ENCODE data around the gene ETV1.
A peak's percentile ranks its signal among the peaks of the same experiment; 100 is the strongest.

The ETV1 gene

DNA sequence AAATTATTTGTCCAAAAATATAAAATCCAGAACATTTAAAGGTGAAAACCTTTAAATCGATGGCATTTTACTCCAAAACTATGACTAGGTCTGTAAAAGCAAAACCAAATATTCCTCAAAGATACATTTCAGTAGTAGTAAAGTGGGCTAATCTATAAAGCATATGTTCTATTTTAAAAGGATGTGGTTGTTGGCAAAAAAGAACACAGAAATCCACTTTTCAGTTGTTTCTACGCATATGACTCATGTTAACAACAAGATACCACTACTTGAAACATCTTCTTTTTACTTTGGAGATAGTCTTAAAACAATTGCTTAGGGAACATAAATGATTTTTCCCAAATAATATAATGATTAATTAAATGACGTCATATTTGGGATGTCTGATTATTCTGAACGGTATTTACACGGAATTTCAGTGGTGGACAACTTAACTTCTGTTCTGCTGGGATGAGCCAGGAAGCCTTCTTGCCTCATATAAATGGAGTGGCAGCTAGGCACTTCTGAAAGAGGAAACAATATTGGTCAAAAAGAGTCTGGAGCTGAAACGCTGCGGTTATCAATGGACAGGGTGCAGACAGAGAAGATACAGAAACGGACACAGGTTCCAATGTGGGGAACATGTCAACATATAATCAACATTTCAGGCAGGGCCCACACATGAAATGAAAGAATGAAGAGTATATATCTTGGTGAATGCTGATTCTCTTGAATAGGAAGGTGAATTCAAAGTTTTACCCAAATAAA is 78.5 kb downstream of the ETV1 start:
- no peaks in the 10 kb centered on the region for H3K9me3 Mint-ChIP-seq
- H3K36me3 Mint-ChIP-seq (ENCODE audit: insufficient read depth): no peaks in the 10 kb centered on the region
- peaks cover 39% of the 10 kb centered on the region for H3K4me1 Mint-ChIP-seq
- no peak overlapping the region for H3K4me3 Mint-ChIP-seq
- H3K27ac Mint-ChIP-seq (ENCODE audit: low read depth): peak overlapping the region; percentile 68
- no peaks in the 10 kb centered on the region for H3K27me3 Mint-ChIP-seq
- ATAC-seq (replicated peaks; ENCODE audit: extremely low read depth, poor library complexity, severe bottlenecking): peak; percentile 57
- DNase-seq (ENCODE audit: low spot score in 2 of 2): no peak

DNA sequence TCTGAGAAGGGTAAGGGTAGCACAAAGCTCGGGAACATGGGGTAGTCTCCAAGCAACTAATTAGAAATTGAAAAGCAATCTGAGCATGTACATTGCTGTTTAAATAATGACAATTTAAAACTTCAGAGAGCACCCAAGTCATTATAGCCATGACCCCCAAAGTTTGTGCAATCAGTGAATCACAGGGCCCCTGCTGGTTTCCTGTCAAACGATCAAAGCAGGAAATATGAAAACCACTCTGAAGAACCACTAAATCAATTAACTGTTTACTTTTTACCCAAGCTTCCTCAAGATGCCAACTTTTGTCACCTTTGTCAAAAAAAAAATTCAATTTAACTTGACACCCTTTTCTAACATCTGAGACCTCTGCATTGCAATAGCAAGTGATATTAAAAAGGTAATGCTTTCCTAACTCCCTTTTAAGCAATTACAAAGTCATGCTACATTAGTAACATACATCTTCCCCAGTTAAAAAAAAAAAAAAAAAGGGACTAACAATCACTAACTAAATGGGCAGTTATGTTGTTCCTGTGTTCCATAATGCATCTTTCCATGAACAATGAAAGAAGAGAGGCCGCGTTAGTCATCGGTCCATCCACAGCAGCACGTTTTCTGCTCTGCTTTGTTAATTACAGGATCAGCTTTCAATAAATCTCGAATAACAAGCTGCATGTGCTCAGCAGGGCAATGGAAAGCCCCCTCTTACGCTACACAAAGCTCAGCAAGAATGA is 80.6 kb downstream of the ETV1 start:
- peak overlapping the region; percentile 61 for H3K27ac Mint-ChIP-seq (ENCODE audit: low read depth)
- no peaks in the 10 kb centered on the region for H3K36me3 Mint-ChIP-seq (ENCODE audit: insufficient read depth)
- H3K4me3 Mint-ChIP-seq: peak overlapping the region; percentile 50
- peaks cover 55% of the 10 kb centered on the region for H3K4me1 Mint-ChIP-seq
- H3K27me3 Mint-ChIP-seq: no peaks in the 10 kb centered on the region
- ATAC-seq (replicated peaks; ENCODE audit: extremely low read depth, poor library complexity, severe bottlenecking) (peak; percentile 79), DNase-seq (ENCODE audit: low spot score in 2 of 2) (no peak)
- H3K9me3 Mint-ChIP-seq: no peaks in the 10 kb centered on the region

DNA sequence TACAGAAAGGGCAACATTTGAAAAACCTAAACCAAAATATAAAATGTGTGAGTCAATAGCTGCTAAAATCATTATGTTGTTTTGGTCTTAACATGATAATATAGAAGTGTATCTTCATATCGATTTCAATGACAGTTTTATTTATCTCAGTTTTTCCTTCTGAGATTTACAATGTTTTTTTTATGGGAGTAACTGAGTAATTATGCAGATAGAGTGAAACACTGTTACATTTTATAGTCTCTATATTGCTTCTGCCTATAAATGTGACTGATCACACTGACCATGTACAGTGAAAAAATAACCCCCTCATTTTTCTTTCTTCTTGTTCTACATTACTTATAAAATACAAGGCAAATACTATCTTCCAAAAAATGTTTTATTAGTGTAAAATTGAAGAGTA is 81.6 kb downstream of the ETV1 start:
- Mint-ChIP-seq H3K36me3 (ENCODE audit: insufficient read depth) (no peaks in the 10 kb centered on the region), H3K9me3 (no peaks in the 10 kb centered on the region), H3K4me3 (no peak overlapping the region), H3K4me1 (peaks cover 55% of the 10 kb centered on the region), H3K27me3 (no peaks in the 10 kb centered on the region), H3K27ac (ENCODE audit: low read depth) (no peak overlapping the region)
- ATAC-seq (replicated peaks; ENCODE audit: extremely low read depth, poor library complexity, severe bottlenecking) (no peak), DNase-seq (ENCODE audit: low spot score in 2 of 2) (no peak)

DNA sequence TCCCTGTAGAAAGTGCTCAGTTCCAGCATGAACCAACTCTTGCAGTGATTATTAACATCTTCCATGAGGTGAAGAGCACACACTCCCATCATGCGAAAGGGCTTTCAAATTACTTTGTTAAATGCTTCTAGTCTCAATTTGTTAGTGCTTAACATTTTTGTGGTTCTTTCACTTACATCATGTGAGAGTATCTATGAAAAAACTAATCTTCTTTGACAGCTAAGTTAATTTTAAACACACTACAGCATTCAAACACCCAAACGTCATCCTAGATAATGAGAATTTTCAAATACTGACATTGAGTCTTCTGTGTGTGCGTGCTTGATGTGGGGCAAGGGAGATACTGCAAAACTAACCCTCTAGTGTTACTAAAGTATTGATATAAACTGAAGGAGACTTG is 84.8 kb downstream of the ETV1 start:
- peaks cover 40% of the 10 kb centered on the region for H3K4me1 Mint-ChIP-seq
- H3K36me3 Mint-ChIP-seq (ENCODE audit: insufficient read depth): no peaks in the 10 kb centered on the region
- no peaks in the 10 kb centered on the region for H3K27me3 Mint-ChIP-seq
- DNase-seq (ENCODE audit: low spot score in 2 of 2) (no peak), ATAC-seq (replicated peaks; ENCODE audit: extremely low read depth, poor library complexity, severe bottlenecking) (no peak)
- H3K4me3 Mint-ChIP-seq: no peak overlapping the region
- no peaks in the 10 kb centered on the region for H3K9me3 Mint-ChIP-seq
- H3K27ac Mint-ChIP-seq (ENCODE audit: low read depth): no peak overlapping the region

DNA sequence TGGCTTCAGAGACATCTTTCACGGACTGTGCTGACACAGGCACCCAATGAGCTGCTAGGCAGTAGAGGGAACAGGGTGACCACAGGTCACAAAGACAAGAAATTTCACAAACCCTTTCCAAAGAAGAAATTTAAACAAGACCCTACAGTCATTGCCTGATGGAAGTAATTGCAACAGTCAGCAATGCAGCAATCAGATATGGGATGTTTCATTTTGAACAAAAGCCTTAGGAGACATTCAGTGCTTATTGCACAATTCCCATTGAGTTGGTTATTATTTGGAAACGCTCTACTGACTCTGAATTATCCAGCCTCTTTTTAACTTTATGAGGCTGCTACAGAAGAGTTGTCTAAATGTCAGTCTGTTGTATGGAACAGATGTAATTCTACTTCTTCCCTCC is 85.5 kb downstream of the ETV1 start:
- Mint-ChIP-seq H3K9me3 (no peaks in the 10 kb centered on the region), H3K27ac (ENCODE audit: low read depth) (no peak overlapping the region), H3K4me3 (no peak overlapping the region), H3K27me3 (no peaks in the 10 kb centered on the region), H3K4me1 (peaks cover 34% of the 10 kb centered on the region), H3K36me3 (ENCODE audit: insufficient read depth) (no peaks in the 10 kb centered on the region)
- ATAC-seq (replicated peaks; ENCODE audit: extremely low read depth, poor library complexity, severe bottlenecking) (no peak), DNase-seq (ENCODE audit: low spot score in 2 of 2) (no peak)

DNA sequence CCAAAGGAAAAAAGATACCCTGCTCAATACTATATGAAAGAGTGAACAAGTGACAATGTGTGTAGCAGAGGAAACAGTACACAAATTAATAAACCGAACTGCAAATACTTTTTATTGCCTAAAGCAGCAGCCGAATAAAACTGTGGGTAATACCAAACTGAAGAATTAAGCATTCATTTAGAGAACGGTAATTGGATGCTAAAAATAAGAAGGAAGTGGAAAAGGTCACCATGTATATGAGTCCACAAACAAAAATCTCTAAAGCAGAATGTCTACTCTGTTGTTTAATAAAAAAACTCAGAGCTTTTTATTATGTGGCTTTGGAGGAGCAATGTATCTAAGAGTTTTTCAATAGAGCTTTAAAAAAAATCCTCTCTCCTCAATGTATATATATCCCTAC is 87.9 kb downstream of the ETV1 start:
- H3K36me3 Mint-ChIP-seq (ENCODE audit: insufficient read depth): no peaks in the 10 kb centered on the region
- no peak overlapping the region for H3K4me3 Mint-ChIP-seq
- DNase-seq (ENCODE audit: low spot score in 2 of 2): no peak
- H3K4me1 Mint-ChIP-seq: peaks cover 20% of the 10 kb centered on the region
- H3K27me3 Mint-ChIP-seq: no peaks in the 10 kb centered on the region
- H3K27ac Mint-ChIP-seq (ENCODE audit: low read depth): no peak overlapping the region
- no peaks in the 10 kb centered on the region for H3K9me3 Mint-ChIP-seq
- ATAC-seq (replicated peaks; ENCODE audit: extremely low read depth, poor library complexity, severe bottlenecking): no peak

DNA sequence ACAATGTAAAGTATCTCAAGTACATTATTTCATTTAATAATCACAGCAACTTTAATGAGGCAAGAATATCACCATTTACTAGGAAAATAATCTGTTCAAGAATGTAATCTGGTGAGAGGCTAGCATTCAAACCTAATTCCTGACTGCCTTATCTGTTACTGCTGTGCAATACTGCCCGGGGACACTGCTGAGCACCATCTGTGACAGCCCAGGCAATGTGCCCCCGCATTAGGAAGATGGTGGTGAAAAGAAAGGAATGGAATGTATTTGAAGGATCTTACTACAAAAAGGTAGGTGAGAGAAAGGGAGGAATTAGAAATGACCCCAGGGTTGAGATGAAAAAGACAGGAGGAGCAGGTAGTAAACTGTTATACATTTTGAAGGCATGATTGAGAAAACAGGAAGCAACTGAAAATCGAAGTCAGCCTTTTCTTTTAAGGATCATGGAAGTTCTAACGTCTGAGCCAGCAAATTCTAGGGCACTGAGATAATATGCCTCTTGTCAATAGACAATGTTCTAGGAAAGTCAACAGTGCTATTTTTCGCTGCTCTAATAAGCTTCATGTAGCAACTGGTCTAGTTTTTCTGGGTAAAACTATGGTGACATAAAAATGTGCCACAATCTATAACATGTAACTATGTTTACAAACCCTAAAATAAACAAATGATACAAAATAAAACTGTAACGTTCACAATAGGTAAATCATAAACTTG is 90.4 kb downstream of the ETV1 start:
- Mint-ChIP-seq H3K27me3 (no peaks in the 10 kb centered on the region), H3K36me3 (ENCODE audit: insufficient read depth) (no peaks in the 10 kb centered on the region), H3K27ac (ENCODE audit: low read depth) (no peak overlapping the region), H3K4me3 (no peak overlapping the region), H3K9me3 (no peaks in the 10 kb centered on the region), H3K4me1 (peaks cover 7% of the 10 kb centered on the region)
- DNase-seq (ENCODE audit: low spot score in 2 of 2) (no peak), ATAC-seq (replicated peaks; ENCODE audit: extremely low read depth, poor library complexity, severe bottlenecking) (no peak)

DNA sequence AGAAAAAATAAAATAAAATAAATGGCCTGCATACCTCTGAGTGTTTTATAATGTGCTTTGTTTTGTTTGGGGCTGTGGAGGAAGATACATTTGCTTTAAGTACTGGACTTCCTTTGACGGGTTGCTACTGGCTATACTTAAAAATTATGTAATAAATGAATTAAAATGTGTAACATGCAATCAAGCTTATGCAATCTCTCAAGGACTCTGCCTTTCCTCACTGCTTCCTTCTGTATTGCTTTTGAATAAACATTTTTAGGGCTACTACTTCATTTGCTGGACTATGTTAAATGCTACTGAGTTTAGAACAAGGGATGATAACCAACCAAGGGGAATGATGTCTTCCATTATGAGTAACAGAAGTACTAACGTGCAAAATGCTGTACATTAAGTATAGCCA is 91.6 kb downstream of the ETV1 start:
- no peak overlapping the region for H3K27ac Mint-ChIP-seq (ENCODE audit: low read depth)
- DNase-seq (ENCODE audit: low spot score in 2 of 2): no peak

DNA sequence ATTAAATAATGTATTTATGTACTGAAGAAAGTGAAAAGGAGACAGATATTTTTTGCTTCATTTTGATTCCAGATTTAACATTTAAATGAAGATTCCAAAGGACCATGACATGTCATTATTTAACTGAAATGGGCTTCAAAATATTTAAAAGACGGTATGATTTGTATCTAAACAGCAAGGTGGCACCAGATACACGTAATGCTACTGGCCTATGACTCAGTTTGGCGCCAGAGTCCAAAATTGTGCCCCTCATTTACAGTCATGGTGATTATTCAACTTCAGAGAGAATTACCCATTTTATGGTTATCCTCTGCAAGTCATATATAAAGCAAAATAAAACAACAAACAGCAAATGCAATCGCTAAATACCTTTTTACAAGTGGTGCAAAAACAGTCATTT is 94.5 kb downstream of the ETV1 start:
- DNase-seq (ENCODE audit: low spot score in 2 of 2) (no peak), ATAC-seq (replicated peaks; ENCODE audit: extremely low read depth, poor library complexity, severe bottlenecking) (no peak)
- H3K4me3 Mint-ChIP-seq: no peak overlapping the region
- peaks cover 1% of the 10 kb centered on the region for H3K36me3 Mint-ChIP-seq (ENCODE audit: insufficient read depth)
- no peak overlapping the region for H3K27ac Mint-ChIP-seq (ENCODE audit: low read depth)
- peaks cover 6% of the 10 kb centered on the region for H3K4me1 Mint-ChIP-seq
- no peaks in the 10 kb centered on the region for H3K27me3 Mint-ChIP-seq
- H3K9me3 Mint-ChIP-seq: no peaks in the 10 kb centered on the region

More for the DNA sequence above, 91.6 kb downstream of the ETV1 start:
- H3K27me3 Mint-ChIP-seq: no peaks in the 10 kb centered on the region
- peaks cover 1% of the 10 kb centered on the region for H3K36me3 Mint-ChIP-seq (ENCODE audit: insufficient read depth)
- H3K9me3 Mint-ChIP-seq: no peaks in the 10 kb centered on the region
- peaks cover 6% of the 10 kb centered on the region for H3K4me1 Mint-ChIP-seq
- no peak overlapping the region for H3K4me3 Mint-ChIP-seq
- ATAC-seq (replicated peaks; ENCODE audit: extremely low read depth, poor library complexity, severe bottlenecking): no peak

DNA sequence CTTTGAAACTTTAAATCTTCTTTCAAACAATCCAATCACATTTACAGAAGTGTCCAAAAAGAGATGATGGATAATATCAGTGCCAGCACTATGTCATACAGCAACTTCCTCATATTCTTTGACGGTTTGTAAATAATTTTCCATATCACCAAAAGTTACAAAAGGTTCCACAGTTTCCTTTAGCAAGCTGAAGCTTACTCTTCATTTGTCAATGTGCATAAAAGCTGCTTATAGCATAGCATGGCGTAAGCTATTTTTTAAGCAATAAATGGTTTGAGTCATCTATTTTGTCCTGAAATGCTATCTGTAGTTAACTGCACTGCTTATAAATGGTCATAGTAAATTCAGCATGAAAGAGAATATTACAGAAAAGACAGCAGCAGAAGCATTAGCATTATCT is 95.1 kb downstream of the ETV1 start:
- ATAC-seq (replicated peaks; ENCODE audit: extremely low read depth, poor library complexity, severe bottlenecking) (no peak), DNase-seq (ENCODE audit: low spot score in 2 of 2) (no peak)
- H3K27ac Mint-ChIP-seq (ENCODE audit: low read depth): no peak overlapping the region
- no peaks in the 10 kb centered on the region for H3K27me3 Mint-ChIP-seq
- no peak overlapping the region for H3K4me3 Mint-ChIP-seq
- H3K9me3 Mint-ChIP-seq: no peaks in the 10 kb centered on the region
- H3K4me1 Mint-ChIP-seq: peaks cover 6% of the 10 kb centered on the region
- peaks cover 1% of the 10 kb centered on the region for H3K36me3 Mint-ChIP-seq (ENCODE audit: insufficient read depth)

DNA sequence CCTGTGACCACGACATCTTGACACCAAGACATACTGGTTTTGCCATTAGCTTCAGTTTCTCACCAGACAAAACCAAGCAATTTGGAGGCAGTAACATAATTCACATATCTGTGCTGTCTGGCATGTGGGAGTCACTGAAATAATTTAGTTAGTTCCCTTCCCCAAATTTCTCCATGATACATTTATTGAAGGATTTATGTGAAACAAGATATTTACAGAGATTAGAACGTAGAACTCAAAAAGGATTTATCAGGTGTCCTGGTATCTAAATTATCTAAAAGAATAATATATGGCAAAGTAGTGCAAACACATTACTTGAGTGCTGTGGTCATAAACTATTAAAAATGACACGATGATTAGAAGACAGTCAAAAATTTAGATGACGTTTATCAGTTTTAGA is 98.7 kb downstream of the ETV1 start:
- Mint-ChIP-seq H3K4me1 (no peaks in the 10 kb centered on the region), H3K27me3 (no peaks in the 10 kb centered on the region), H3K36me3 (ENCODE audit: insufficient read depth) (peaks cover 1% of the 10 kb centered on the region), H3K4me3 (no peak overlapping the region), H3K9me3 (no peaks in the 10 kb centered on the region), H3K27ac (ENCODE audit: low read depth) (no peak overlapping the region)
- DNase-seq (ENCODE audit: low spot score in 2 of 2) (no peak), ATAC-seq (replicated peaks; ENCODE audit: extremely low read depth, poor library complexity, severe bottlenecking) (no peak)

DNA sequence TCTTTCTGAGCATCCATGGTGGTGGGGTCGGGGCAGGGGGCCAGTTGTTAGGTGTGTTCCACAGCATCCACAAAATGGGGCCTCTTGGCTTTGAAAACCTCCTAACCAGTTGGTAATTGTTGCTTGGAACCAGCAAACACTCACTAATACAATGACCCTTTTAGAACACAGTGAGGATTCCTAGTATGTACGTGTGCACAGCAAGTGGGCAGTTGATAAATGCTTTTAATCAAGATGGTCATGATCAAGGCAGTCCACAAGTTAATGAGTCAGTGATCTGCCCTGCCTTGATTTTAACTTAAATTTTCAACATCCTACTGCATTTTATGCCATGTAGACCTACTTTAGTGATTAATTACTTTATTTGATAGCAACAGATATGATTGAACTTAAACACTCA is 103.1 kb downstream of the ETV1 start:
- Mint-ChIP-seq H3K27ac (ENCODE audit: low read depth) (no peak overlapping the region), H3K4me3 (no peak overlapping the region), H3K36me3 (ENCODE audit: insufficient read depth) (no peaks in the 10 kb centered on the region), H3K4me1 (no peaks in the 10 kb centered on the region), H3K27me3 (no peaks in the 10 kb centered on the region), H3K9me3 (no peaks in the 10 kb centered on the region)
- DNase-seq (ENCODE audit: low spot score in 2 of 2) (no peak), ATAC-seq (replicated peaks; ENCODE audit: extremely low read depth, poor library complexity, severe bottlenecking) (no peak)

DNA sequence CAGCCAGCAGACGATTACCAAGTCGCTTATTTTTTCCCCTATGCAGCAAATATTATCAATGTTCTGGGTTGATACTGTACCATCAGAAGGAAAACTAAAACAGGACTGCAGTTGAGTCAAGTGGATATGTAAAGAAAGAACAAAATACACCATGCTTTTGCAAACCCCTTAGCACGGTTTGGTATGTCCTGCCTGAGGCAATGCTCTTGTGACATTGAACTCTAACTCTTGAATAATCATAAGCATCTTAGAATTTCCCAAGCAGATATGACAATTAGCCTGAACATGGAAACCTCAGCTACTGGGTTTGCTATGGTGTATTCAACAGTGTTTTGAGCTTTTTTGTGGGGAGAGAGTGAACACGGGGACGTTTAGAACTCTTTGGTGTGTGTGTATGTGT is 107.4 kb downstream of the ETV1 start:
- H3K36me3 Mint-ChIP-seq (ENCODE audit: insufficient read depth): no peaks in the 10 kb centered on the region
- no peak overlapping the region for H3K27ac Mint-ChIP-seq (ENCODE audit: low read depth)
- H3K9me3 Mint-ChIP-seq: no peaks in the 10 kb centered on the region
- no peaks in the 10 kb centered on the region for H3K27me3 Mint-ChIP-seq
- no peak overlapping the region for H3K4me3 Mint-ChIP-seq
- H3K4me1 Mint-ChIP-seq: no peaks in the 10 kb centered on the region
- ATAC-seq (replicated peaks; ENCODE audit: extremely low read depth, poor library complexity, severe bottlenecking) (no peak), DNase-seq (ENCODE audit: low spot score in 2 of 2) (no peak)
